PC-3 (cell line): Measurements from ENCODE around the gene NCOA1.

Source experiments
- CTCF ChIP-seq: fragments of 300-600 bp; sonication (generic); conservative IDR thresholded peaks from 2 replicates; pipeline ENCODE4 v1.5.1; 2017; ENCODE audit warnings: antibody characterized with exemption, low read depth, mild to moderate bottlenecking, low read length
- EZH2 ChIP-seq: fragments of 300-600 bp; sonication (generic); IDR thresholded peaks from one replicate; pipeline ENCODE4 v1.6.1; 2017; ENCODE audit warnings: antibody characterized with exemption, mild to moderate bottlenecking, low read length; ENCODE audit not compliant: unreplicated experiment
- EZH2phosphoT487 ChIP-seq: fragments of 300-600 bp; sonication (generic); IDR thresholded peaks from 2 replicates; pipeline ENCODE4 v1.6.1; 2018; ENCODE audit warnings: mild to moderate bottlenecking, antibody characterized with exemption, low read length, borderline replicate concordance

GRCh38 chr2:24512404-24512803 is 21.4 kb downstream of the NCOA1 start:
- TF ChIP-seq CTCF (no peak), EZH2 (no peak), EZH2phosphoT487 (no peak)
